ENCODE data around the gene MPZL2. TPM values are rescaled to one million over a fixed set of nuclear protein-coding genes. Genes with fewer than 3 reads are reported as not detected.

Gene MPZL2
- total RNA-seq, 1 experiment from 2014 or later, result 13.6 TPM

DNA sequence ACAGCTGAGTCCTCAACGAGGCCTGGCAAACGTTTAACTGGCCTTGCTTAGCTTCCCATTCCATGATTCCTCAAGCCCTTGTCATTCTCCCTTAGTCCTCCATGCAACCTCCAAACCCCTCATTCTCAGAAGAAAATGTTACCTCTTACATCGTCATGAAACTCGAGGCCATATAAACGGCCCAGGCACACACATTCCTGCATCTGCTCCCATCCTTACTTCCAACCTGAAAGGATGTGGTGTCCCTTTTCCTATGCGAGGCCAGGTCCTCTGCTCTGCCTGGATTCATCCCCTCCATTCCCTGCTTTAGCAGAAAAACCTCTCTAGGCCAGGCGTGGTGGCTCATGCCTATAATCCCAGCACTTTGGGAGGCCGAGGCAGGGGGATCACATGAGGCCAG, 20.9 kb downstream of the MPZL2 start:
- DNase-seq (ENCODE audit: low read depth), result no peak

DNA sequence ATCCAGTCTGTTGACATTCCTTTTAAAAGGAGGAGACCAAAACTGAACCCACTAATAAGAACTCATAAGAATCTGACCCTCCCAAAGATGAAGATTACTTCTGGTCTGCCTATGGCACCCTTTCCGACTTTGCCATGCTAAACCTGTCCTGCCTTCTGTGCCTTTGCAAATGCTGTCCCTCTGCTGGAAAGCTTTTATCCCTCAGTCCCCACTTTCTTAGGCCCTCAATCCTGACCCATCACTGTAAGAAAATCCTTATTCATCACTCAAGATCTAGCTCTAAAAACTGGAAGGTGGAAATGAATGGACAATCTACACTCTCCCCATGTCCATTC, 22.4 kb downstream of the MPZL2 start:
- no peak for DNase-seq (ENCODE audit: low read depth)

DNA sequence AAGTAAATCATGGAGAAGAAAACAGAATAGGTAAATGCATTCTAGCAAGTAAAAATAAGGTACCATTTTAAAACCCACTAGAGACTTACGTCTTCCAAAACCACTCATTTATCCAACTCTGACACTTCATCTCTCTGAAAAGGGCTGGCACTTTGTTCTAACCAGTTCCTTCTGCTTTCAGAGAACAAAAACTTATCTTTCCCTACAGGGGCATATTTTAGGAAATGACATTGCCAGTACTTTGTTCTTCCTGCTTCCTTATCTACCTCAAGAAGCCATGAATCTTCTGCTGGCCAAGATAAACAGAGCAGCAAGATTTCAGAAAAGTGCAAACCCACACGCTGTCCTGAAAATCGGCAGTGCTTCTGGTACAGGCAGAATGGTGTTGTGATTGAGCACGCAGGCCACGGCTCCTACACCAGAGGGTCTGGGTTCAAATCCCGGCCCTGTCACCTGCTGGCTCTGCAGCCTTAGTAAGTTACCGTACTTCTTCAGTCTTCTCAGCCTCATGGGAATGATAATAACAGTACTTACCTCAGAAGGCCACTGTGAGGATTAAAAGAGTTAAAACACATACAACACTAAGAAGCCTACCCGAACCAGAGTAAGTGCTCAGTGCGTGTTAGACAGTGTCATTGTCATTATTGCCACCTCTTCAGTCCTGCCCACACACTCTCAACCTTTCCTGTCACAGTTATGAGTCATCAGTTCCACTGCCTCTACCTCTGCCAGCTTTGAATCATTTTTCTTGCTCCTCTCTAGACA, 22.9 kb downstream of the MPZL2 start:
- peak; percentile 90 for DNase-seq (ENCODE audit: low read depth)

DNA sequence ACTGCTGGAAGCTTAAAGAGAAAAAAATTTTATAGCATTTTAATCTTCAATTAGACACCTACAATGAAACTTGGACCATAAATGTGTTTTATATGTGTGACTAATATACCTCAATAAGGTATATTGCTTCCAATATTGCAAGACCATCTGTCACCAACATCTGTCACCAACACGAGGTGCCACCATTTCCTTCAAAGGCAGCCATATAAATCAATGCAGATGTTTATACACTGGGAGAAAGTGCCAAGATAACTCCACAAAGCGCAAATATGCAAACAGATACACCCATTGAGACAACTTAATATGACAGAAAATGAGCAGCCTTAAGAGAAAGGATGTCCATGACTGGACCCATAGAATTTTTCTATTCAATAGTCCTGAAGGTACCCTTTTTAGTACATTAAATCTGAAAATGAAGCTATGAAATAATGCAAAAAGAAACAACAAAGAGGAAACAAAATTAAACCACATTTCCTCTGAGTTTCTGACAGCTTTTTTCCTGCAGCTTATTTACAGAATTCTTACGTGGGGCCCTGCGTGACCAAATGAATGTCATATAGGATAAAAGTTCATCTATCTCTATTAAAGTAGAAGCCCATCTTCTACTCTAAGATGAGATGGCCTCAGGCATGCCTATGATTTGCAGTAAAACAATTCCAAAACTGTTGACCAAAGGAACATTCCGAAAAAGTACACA, 24.4 kb downstream of the MPZL2 start:
- DNase-seq (ENCODE audit: low read depth), result no peak

DNA sequence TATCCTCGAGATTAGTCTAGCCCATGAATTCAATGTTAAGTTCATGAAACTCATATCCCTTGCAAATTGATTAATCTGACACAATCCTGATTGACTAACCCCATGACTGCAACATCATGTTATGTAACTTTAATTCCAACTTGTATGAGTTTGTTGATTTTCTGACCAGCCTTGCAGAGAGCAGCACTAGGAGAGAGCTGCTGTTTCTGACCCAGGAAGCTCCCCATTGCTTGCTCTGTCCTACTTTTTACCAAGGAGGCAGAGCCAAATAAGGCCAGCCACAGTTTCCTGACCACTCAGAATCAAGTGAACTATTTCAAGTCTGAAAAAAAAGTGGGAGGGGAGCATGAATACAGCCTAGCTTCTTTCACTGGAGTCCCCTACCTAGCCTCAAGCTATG, 25.2 kb downstream of the MPZL2 start:
- DNase-seq (ENCODE audit: low read depth), result no peak

DNA sequence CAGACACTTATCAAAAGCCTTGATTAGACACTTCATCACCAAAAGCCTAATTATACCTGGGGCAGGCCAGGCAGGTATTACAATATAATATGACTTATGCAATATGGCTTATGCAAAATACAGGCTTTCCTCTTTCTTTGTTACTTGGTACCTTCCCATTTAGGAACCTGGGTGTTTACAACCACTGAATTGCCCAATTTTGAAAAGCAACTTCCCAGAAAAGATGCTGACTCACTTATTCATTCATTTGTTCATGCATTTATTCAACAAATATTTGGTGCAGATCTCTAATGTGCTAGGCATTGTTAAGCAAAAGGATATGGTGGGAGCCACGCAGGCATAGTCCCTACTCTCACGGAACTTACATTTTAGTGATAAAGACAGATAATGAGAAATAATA, 25.7 kb downstream of the MPZL2 start:
- no peak for DNase-seq (ENCODE audit: low read depth)

DNA sequence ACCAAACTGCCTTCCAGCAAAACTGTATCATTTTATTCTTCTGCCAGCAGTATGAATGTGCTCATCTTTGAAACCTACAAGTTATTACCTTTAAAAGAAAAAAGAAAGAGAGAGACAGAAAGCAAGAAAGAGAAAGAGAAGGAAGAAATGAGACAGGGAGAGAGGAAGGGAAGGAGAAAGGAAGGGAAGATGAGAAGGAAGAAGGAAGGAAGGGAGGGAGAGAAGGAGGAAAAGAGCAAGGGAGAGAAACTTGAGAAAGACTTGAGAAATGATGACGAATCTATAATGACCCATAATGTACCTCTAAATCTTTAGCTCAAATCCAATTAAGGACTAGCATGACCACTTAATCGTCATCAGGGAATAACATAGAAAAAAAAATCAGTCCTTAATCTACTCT, 27.9 kb downstream of the MPZL2 start:
- DNase-seq (ENCODE audit: low read depth), result no peak

DNA sequence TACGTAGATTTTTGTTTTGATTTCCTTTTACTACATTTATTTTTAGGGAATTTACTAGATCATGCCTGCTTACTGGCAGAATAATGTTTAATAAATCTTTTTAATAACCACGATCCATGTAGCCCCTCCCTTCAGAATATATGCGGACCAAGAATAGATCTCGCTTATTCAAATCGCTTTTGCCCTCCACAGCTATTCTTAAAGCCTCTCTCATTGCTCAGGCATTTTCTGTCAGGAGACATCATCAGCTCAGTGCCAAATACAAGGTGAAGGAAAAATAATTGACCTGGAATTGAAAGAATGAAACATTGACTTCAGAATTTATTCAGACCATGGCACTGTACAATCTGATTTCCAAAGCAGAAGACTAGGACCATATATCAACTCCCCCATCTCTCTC, 29.3 kb downstream of the MPZL2 start:
- no peak for DNase-seq (ENCODE audit: low read depth)

DNA sequence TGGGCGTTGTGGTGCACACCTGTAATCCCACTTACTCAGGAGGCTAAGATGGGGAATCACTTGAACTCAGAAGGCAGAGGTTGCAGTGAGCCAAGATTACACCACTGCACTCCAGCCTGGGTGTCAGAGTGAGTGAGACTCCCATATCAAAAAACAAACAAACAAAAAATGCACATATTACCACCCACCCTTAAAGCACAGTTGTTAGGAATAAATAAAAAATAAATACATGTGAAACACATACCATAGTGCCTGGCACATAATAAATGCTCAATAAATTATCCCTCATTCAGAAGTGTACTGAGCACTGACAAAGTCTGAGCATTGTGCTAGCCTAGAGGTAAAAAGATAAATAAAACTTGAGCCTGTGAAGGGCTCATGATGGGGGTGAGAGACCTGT, 30.2 kb downstream of the MPZL2 start:
- no peak for DNase-seq (ENCODE audit: low read depth)

DNA sequence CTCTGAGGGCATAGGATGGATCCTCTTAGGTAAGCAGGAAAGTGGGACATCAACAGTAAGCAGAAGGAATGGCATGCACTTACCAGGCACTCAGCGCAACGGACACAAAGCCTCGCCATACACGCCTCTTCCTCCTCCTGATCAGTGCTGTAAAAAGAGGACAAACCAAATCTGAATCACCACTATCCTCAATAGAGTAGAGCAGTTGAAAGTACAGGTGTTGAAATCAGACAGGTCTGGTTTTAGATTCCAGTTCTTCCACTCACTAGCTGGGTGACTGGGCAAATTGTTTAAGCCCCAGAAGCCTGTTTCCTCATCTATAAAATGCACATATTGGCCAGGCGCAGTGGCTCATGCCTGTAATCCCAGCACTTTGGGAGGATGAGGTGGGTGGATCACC, 30.7 kb downstream of the MPZL2 start:
- no peak for DNase-seq (ENCODE audit: low read depth)

DNA sequence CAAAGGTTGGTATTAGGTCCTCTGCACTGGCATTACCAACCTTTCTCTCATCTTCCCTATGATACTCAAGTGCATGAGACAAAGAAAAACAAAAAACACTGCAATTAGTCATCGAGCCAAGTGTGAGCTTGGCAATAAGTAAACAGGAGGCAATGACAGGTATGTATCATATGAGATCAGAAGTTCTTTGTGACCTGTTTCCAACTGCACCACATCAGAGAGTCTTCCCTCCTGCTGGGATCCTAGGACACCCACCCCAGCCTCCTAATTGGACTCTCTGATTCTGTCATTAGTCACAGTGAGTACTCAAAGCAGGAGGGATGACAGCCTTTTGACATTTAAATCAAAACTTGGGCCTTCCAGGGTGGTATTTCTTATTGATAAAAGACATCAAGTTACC, 31.4 kb downstream of the MPZL2 start:
- DNase-seq (ENCODE audit: low read depth), result no peak

DNA sequence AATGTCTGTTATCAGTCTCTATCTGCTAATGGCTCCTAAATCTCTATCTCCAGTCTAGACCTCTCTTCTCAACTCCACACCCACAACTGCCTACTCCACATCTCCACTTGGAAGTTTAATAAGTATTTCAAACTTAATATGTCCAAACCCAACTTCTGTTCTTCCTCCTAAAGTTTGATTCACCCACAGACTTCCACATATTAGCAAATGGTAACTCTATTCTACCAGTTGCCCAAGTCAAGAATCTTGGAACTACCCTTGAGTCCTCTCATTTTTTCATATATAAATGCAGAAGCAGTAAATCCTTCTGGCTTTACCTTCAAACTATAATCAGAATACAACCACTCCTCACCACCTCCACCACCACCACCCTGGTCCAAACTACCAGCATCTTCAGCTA, 32.6 kb downstream of the MPZL2 start:
- no peak for DNase-seq (ENCODE audit: low read depth)

DNA sequence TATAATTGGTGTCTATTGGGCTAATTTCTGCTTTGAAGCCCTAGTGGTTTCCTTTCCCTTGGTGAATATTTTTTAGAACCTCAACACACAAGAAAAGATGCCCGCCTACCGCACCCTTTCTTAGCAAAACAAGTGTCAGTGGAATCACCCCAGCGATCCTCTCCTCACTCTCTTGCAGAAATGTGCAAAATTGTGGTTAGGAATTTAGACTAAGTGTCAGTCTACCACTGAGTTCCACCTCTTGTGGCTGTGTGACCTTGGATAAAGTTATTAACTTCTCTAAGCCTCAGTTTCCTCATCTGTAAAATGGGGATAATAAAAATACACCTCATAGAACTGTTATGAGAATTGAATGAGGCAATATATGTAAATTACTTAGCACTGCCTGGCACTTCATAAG, 34.0 kb downstream of the MPZL2 start:
- DNase-seq (ENCODE audit: low read depth), result no peak

DNA sequence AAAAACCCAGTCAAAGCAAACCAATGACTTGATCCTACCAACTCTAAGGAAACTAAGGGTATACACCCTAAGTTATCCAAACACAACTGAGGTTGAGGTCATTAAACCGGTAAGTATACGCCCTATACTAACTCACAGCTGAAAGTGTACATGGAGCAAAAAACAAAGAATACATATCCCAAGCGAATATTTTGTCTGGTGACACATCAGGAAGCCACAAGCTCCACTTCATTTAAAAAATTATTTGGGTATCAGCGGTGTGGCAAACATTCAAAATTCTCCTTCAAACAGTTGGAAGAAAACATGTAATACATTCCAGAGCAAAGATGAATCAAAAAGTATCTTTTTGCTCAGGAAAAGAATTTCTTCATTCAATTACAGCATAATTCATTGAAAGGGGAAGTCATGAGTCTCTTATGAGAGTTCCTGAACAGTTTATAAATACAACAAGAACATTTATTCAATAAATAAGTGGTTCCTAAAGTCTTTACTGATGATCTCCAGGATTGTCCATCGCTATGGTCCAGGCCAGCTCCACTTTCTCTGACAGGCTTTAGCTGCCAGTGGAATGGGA, 34.7 kb downstream of the MPZL2 start:
- DNase-seq (ENCODE audit: low read depth), result peak; percentile 40

DNA sequence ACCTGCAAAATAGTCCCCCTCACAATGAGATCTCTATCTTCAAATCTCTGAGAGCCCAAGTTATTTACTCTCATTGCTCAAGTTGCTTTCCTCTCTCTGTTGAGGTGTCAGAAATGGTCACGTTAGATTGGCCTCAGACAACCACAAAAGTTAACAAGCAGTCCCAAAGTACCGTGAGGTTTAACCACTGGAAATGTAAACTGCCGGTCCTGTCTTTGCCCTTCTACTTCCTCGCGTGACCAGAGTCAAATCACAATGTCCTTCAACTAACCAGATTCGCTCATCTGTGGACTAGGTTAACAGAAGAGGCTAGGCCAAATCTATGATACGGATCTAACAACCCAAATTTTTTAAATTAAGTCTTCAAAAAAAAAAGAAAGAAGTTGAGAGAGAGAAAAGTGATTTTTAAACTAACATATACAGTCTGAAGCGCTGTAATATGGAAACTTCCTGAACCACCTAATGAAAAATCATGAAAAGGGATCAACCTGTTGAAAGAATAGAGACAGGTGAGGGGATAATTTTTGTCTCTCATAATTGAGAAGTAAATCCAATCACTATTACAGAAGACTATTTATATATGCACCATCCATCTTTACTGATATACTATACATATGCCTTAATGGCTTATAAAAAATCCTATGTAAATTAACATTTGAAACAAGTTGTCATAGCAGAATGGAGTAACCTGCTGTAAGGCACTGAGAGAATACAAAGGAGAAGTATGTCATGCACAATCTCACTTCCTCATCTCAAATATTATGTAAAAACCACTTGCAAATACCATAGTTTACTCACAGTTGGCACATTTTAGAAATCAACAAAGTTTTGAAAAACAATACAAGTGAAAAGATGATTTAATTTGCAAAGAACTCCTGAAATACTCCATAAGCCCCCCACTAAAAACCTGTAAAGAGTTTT, 36.0 kb downstream of the MPZL2 start:
- DNase-seq (ENCODE audit: low read depth), result no peak

DNA sequence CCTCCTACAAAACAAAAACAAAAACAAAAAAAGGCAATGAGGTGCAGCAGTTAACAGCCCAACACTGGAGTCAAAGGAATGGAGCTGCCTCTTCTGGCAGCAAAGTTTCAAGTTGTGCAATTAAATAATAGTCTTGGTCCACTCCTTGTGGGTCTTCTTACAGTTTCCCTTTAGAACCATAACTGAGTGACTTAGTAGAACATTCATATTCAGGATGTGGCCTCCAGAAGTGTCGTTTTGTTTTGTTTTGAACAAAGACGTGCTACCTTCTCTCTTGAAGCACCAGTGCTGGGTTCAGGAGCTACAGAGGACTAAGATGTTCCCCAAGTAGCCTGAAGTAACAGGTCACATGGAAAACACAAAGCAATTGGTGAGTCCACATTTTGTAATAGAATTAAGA, 37.3 kb downstream of the MPZL2 start:
- no peak for DNase-seq (ENCODE audit: low read depth)

DNA sequence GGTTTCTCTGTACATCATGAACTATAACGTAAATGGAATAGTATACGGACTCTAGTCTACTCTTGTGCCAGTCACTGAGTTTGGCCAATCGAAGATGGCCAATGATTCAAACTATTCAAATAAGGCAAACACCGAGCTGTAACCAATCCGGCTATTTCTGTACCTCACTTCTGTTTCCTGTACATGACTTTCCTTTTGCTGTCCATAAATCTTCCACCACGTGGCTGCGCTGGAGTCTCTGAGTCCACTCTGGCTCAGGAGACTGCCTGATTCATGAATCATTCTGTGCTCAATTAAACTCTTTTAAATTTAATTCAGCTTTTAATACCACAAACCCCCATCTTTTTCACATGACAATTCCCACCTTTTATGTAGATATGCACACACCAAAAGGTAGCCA, 37.8 kb downstream of the MPZL2 start:
- DNase-seq (ENCODE audit: low read depth), result peak; percentile 81

DNA sequence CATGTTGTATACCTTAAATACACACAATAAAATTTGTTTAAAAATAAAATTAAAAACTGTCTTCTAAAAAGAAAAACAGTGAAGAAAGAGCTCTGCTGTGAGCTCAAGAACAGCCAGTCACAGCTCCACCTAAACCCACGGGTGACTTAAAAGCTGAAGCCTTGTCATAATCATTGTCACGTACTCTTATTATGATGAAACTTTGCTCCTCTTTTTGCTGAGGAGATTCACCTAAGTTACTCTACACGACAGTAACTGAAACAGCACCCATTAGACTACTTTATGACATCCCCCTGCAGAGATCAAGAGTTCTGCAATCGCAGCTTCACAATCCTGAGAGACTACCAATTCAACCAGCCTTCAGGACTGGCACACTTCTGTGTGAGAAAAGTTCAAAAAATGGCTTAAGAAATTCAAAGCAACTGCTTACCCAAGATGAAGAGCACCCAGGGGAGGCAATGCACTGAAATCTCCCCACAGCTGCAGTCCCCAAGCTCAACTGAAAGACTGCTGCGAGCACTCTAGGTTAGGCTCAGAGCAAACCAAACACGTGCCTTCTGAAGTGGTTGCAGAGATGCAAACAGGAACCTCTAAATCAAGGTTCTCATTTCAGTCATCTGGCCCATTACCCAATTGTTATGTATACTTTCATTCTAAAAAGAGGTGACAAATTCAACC, 39.4 kb downstream of the MPZL2 start, which contains the start of gene JAML:
JAML (minus strand) TSS at position 501 of the 678 bp plus-strand sequence. CDS start 10,145 bp downstream, outside the sequence.
- DNase-seq (ENCODE audit: low read depth), result no peak

DNA sequence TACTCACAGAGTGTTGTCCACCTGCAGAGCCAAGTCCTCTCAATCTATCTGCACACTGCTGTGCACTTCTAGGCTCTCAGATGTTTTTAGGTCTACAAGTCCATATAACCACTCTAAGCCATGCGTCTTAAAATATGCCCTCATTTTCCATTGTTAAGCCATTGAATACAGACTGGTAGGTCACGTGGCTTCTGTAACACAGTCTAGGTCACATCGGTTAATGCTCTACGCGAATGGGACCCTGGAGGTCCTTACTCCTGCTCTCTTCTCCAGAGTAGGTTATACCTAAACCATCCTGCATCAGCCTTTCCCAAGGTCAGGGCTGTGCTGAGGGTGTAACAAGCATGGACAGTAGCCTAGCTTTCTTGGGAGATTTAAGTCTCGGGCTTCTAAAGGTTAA, 40.1 kb downstream of the MPZL2 start:
- no peak for DNase-seq (ENCODE audit: low read depth)

DNA sequence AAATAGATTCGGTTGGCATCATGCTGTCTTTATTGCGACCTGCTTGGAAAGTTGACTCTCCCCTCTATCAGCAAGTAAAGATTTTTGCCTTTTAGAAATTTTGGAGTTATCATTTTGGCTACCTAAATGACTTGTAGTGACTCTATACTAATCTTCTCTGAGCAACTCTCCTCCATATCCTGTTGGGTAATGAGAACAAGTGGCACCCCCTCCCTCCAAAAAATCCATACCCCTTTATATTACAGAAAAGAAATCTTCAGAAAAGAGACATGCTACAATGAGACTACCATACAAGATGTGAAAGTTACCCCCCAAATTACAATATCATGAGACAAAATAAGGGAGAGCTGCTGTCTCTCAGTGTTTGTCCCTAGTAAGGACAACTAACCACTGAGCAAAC, 40.5 kb downstream of the MPZL2 start:
- DNase-seq (ENCODE audit: low read depth), result no peak

DNA sequence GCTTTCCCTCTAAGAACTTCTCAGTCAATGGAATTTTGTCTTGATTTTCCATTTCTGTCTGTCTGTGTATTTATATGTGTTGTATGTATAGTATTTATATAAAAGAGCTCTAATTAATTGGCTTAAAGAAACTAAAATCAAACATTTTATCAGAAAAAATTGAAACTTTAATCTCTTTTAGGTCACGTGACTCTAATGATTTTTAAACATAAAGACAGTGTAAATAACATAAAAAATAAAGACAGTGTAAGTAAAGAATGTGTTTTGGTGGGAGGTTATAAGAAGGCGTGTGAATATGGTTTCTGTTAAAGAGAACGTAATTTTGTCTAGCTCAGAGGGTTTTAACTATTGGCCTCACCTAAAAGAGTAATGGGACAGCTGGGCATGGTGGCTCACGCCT, 41.7 kb downstream of the MPZL2 start:
- no peak for DNase-seq (ENCODE audit: low read depth)

DNA sequence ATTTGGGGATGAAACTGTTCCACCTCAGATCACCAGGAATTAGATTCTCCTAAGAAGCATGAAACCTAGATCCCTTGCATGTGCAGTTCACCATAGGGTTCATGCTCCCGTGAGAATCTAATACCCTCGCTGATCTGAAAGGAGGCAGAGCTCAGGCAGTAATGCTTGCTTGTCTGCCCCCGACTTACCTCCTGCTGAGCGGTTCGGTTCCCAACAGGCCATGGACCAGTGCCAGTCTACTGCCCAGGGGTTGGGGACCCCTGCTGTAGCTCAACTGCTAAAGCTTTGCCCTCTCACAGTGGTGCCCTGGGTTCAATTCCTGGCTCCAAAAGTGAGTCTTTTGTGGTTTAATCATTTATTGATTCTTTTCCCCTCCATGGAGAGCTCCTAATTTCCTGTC, 42.7 kb downstream of the MPZL2 start:
- no peak for DNase-seq (ENCODE audit: low read depth)
